ENCODE data around the gene PRKCH. TPM values are rescaled to one million over a fixed set of nuclear protein-coding genes. Genes with fewer than 3 reads are reported as not detected.

Gene PRKCH
- total and polyA plus RNA-seq, 2 donors (not counting 3 experiments of a cell fraction or from before 2014, with no cell fraction given) = 97.7 to 103 TPM

GRCh38 chr14:61418746-61419145 lies 97.4 kb downstream of the PRKCH start:
- Histone ChIP-seq H3K27me3 (ENCODE audit: control insufficient read depth in 2 of 2, insufficient read depth in 2 of 2, low read length in 2 of 2) (no peaks in the 10 kb centered on the region), H4K20me1 (replicated peaks; ENCODE audit: control insufficient read depth, extremely low read depth, insufficient read depth, low read length) (no peaks in the 10 kb centered on the region), H3K9me1 (replicated peaks; ENCODE audit: control insufficient read depth, extremely low read depth, insufficient read depth, low read length) (no peaks in the 10 kb centered on the region)

More at GRCh38 chr14:61418746-61419145, 97.4 kb downstream of the PRKCH start:
- POLR2A ChIA-PET = no interaction called here
- H3K27ac ChIP-seq (ENCODE audit: insufficient read depth, low read depth, low read length) = peak overlapping the region; percentile 58
- TF ChIP-seq FOS (IDR thresholded peaks at IDR 0.05; ENCODE audit: borderline replicate concordance, insufficient read depth, low read length) (no peak), POLR2AphosphoS5 (IDR thresholded peaks at IDR 0.05; ENCODE audit: insufficient read depth, low read depth, low read length) (peak; percentile 42), CTCF (IDR thresholded peaks at IDR 0.05; ENCODE audit: extremely low read depth in 1 of 2, insufficient read depth in 1 of 2, low read depth in 1 of 2, low read length in 2 of 2) (no peak), MAX (IDR thresholded peaks at IDR 0.05; ENCODE audit: insufficient read depth, insufficient read length) (no peak), POLR2A (IDR thresholded peaks at IDR 0.05; ENCODE audit: low read depth, low read length) (peak; percentile 35), JUN (IDR thresholded peaks at IDR 0.05; ENCODE audit: borderline replicate concordance, insufficient read depth, insufficient read length, low read depth) (no peak)
- intact Hi-C loops (cut with micrococcal nuclease) (loop anchor here (1.0 to 2.0 kb wide), 4 partner anchors 15 to 97 kb away; partner anchors contain the start of gene PRKCH), dilution Hi-C loops (cut with MboI; ENCODE audit: extremely low pct_ligation_motif_present, low sequenced_read_pairs) (no loop called here)
- peaks cover 67% of the 10 kb centered on the region for H3K79me2 ChIP-seq (ENCODE audit: control insufficient read depth, insufficient read depth, low read length)
- H3K4me2 ChIP-seq (ENCODE audit: insufficient read depth, low read length) = peak overlapping the region; percentile 52
- CTCF ChIA-PET = interaction anchor here (1.5 to 3.5 kb wide), 4 partner anchors 11 to 122 kb away, joined by 4 to 21 read pairs (median 12); partner anchors contain the start of gene PRKCH
- H3K4me1 ChIP-seq (ENCODE audit: control insufficient read depth, extremely low read depth, insufficient read depth, low read length) = peaks cover 50% of the 10 kb centered on the region
- H3K9me3 ChIP-seq (replicated peaks; ENCODE audit: control insufficient read depth, insufficient read depth, low read length) = no peaks in the 10 kb centered on the region
- no peaks in the 10 kb centered on the region for H3K36me3 ChIP-seq (ENCODE audit: control insufficient read depth in 2 of 2, extremely low read depth in 1 of 2, insufficient read depth in 2 of 2, low read length in 2 of 2)
- DNase-seq (ENCODE audit: low read depth, low spot score) = peak; percentile 94
- H2AFZ ChIP-seq (ENCODE audit: low read depth, low read length) = no peak overlapping the region
- no peak overlapping the region for H3K4me3 ChIP-seq (replicated peaks in 1 of 3; ENCODE audit: insufficient read depth in 1 of 3, low read depth in 1 of 3, low read length in 3 of 3)
- BruUV-seq (replicated peaks) = no TSS peak
- peak; percentile 92 for FAIRE-seq
- H3K9ac ChIP-seq (replicated peaks; ENCODE audit: extremely low read depth, insufficient read depth, low read length) = peak overlapping the region; percentile 35
